Upper lobe of left lung (tissue), 6 donors: ENCODE measurements around the gene TMEM175. TPM values are rescaled to one million over a fixed set of nuclear protein-coding genes. Genes with fewer than 3 reads are reported as not detected.

Source experiments
- ATAC-seq, 2 donors: fragments of 200-7000 bp; cut with Tn5 transposase; one replicate each; pipeline ENCODE4 v1.9.1; 2022; ENCODE audit warnings: mild to moderate bottlenecking in 2 of 2, moderate library complexity in 2 of 2; ENCODE audit not compliant: low FRiP score in 2 of 2
- DNase-seq, 2 donors: peaks; one replicate each; pipeline ENCODE4 v3.0.0-alpha.2; 2019 to 2020
- H3K27ac ChIP-seq, 4 donors: fragments of 200-600 bp; sonication (generic); one replicate each; pipeline ENCODE4 v1.5.1; 2016 to 2019
- H3K27me3 ChIP-seq, 4 donors: fragments of 200-600 bp; sonication (generic); one replicate each; pipeline ENCODE4 v1.5.1; 2017 to 2019
- H3K36me3 ChIP-seq, 4 donors: fragments of 200-600 bp; sonication (generic); one replicate each; pipeline ENCODE4 v1.5.1; 2016 to 2019
- H3K4me1 ChIP-seq, 4 donors: fragments of 200-600 bp; sonication (generic); one replicate each; pipeline ENCODE4 v1.5.1; 2018 to 2019
- H3K4me3 ChIP-seq, 4 donors: fragments of 200-600 bp; sonication (generic); one replicate each; pipeline ENCODE4 v1.5.1; 2017 to 2019; ENCODE audit warnings: mild to moderate bottlenecking in 2 of 4, moderate library complexity in 1 of 4
- H3K9me3 ChIP-seq, 4 donors: fragments of 200-600 bp; sonication (generic); one replicate each; pipeline ENCODE4 v1.5.1; 2018 to 2019
- CTCF ChIP-seq, 6 experiments: fragments of 450-650 bp in 4 of 6; fragments of 200-600 bp in 2 of 6; sonication (generic) in 2 of 6; IDR thresholded peaks; one replicate each; pipeline ENCODE4 v1.5.1; 2016 to 2019; ENCODE audit warnings: antibody characterized with exemption in 6 of 6
- EP300 ChIP-seq, 4 donors: sonication (generic); formaldehyde crosslinking; IDR thresholded peaks; one replicate each; pipeline ENCODE4 v1.5.1; 2017; ENCODE audit warnings: antibody characterized with exemption in 4 of 4, control low read depth in 2 of 4
- POLR2A ChIP-seq, 4 donors: fragments of 450-650 bp; IDR thresholded peaks; one replicate each; pipeline ENCODE4 v1.5.1; 2016 to 2017; ENCODE audit warnings: antibody characterized with exemption in 4 of 4, mild to moderate bottlenecking in 2 of 4
- POLR2AphosphoS5 ChIP-seq, 2 donors: sonication (generic); formaldehyde crosslinking; IDR thresholded peaks; one replicate each; pipeline ENCODE4 v1.5.1; 2017; ENCODE audit warnings: antibody characterized with exemption in 2 of 2
- WGBS, 2 donors: methylation state at CpG; one replicate each; pipeline ENCODE4 v1.1.5; 2017 to 2018; 5-methylcytosine and 5-hydroxymethylcytosine counted together
- total RNA-seq, 6 donors: library from RNA; depleted of rRNA in 4 of 6; stranded (reverse); fragments of >200 nt in 4 of 6; gene quantifications; one replicate each; pipeline versions ENCODE4 v1.1.0 to v1.2.1, GENCODE V29; 2016 to 2021
- donor health status: DM: no; HTN: no; CAD: no; lungs with moderate emphysema.
- donor health status: DM: no; HTN: yes; CAD: no; lungs with severe emphysema.

The TMEM175 gene
- total RNA-seq, 6 donors from 2014 or later: 24.6 to 126 (median 41.8) TPM

GRCh38 chr4:955161-955921 is 23.1 kb downstream of the TMEM175 start:
- TF ChIP-seq EP300 (IDR thresholded peaks at IDR 0.05): no peak
- no peaks in the 10 kb centered on the region for H3K9me3 ChIP-seq
- DNase-seq (peak in 1 of 2 donors; percentile 69), ATAC-seq (no peak)
- H3K4me3 ChIP-seq: no peak overlapping the region
- H3K27ac ChIP-seq: no peak overlapping the region
- no peaks in the 10 kb centered on the region for H3K27me3 ChIP-seq
- WGBS, 2 donors: 95 to 97% methylated on average over 27 to 32 of the region's 33 CpGs
- peaks cover 0 to 74% (median 40%) of the 10 kb centered on the region in 4 donors for H3K36me3 ChIP-seq
- H3K4me1 ChIP-seq: no peaks in the 10 kb centered on the region

- no peak overlapping the region for H3K27ac ChIP-seq
- DNase-seq (peak in 1 of 2 donors; percentile 36), ATAC-seq (no peak)
- H3K36me3 ChIP-seq: peaks cover 0 to 80% (median 43%) of the 10 kb centered on the region in 4 donors
- WGBS, 2 donors: 80 to 84% methylated on average over 11 of the region's 12 CpGs
- H3K4me3 ChIP-seq: no peak overlapping the region
- no peaks in the 10 kb centered on the region for H3K27me3 ChIP-seq
- no peaks in the 10 kb centered on the region for H3K4me1 ChIP-seq
- no peaks in the 10 kb centered on the region for H3K9me3 ChIP-seq
- TF ChIP-seq POLR2A (IDR thresholded peaks at IDR 0.05): no peak
- no peak for TF ChIP-seq CTCF (IDR thresholded peaks at IDR 0.05)
- no peak for TF ChIP-seq POLR2AphosphoS5 (IDR thresholded peaks at IDR 0.05)
- no peak for TF ChIP-seq EP300 (IDR thresholded peaks at IDR 0.05)
Observed at GRCh38 chr4:955931-956381, 23.7 kb downstream of the TMEM175 start.

- H3K4me3 ChIP-seq: no peak overlapping the region
- peak in 1 of 2 donors; percentile 45 for DNase-seq
- no peak for ATAC-seq
- H3K27ac ChIP-seq: no peak overlapping the region
- no peak for TF ChIP-seq POLR2AphosphoS5 (IDR thresholded peaks at IDR 0.05)
- no peak for TF ChIP-seq CTCF (IDR thresholded peaks at IDR 0.05)
- TF ChIP-seq EP300 (IDR thresholded peaks at IDR 0.05): no peak
- no peaks in the 10 kb centered on the region for H3K9me3 ChIP-seq
- peaks cover 0 to 81% (median 44%) of the 10 kb centered on the region in 4 donors for H3K36me3 ChIP-seq
- no peaks in the 10 kb centered on the region for H3K27me3 ChIP-seq
- no peaks in the 10 kb centered on the region for H3K4me1 ChIP-seq
- WGBS, 2 donors: 81 to 87% methylated on average over 10 to 14 of the region's 14 CpGs
Observed at GRCh38 chr4:956531-957230, 24.4 kb downstream of the TMEM175 start.

GRCh38 chr4:957231-957580 is 24.9 kb downstream of the TMEM175 start:
- TF ChIP-seq POLR2A (IDR thresholded peaks at IDR 0.05): no peak
- TF ChIP-seq POLR2AphosphoS5 (IDR thresholded peaks at IDR 0.05): no peak
- TF ChIP-seq CTCF (IDR thresholded peaks at IDR 0.05): no peak
- TF ChIP-seq EP300 (IDR thresholded peaks at IDR 0.05): no peak

GRCh38 chr4:957581-958313 is 25.5 kb downstream of the TMEM175 start:
- ATAC-seq (no peak), DNase-seq (peak in 1 of 2 donors; percentile 85)
- Histone ChIP-seq H3K36me3 (peaks cover 0 to 88% (median 52%) of the 10 kb centered on the region in 4 donors), H3K4me3 (no peak overlapping the region), H3K9me3 (no peaks in the 10 kb centered on the region), H3K4me1 (no peaks in the 10 kb centered on the region), H3K27ac (no peak overlapping the region), H3K27me3 (no peaks in the 10 kb centered on the region)
- WGBS, 2 donors: 95 to 100% methylated on average over 28 to 45 of the region's 45 CpGs
- TF ChIP-seq POLR2AphosphoS5 (IDR thresholded peaks at IDR 0.05) (no peak), EP300 (IDR thresholded peaks at IDR 0.05) (no peak), CTCF (IDR thresholded peaks at IDR 0.05) (no peak), POLR2A (IDR thresholded peaks at IDR 0.05) (no peak)

More at GRCh38 chr4:957231-957580, 24.9 kb downstream of the TMEM175 start:
- no peak for ATAC-seq
- no peaks in the 10 kb centered on the region for H3K27me3 ChIP-seq
- H3K4me1 ChIP-seq: no peaks in the 10 kb centered on the region
- H3K27ac ChIP-seq: no peak overlapping the region
- H3K4me3 ChIP-seq: no peak overlapping the region
- WGBS, 2 donors: 84 to 100% methylated on average over 1 to 8 of the region's 8 CpGs
- DNase-seq: peak in 1 of 2 donors; percentile 45
- H3K9me3 ChIP-seq: no peaks in the 10 kb centered on the region
- H3K36me3 ChIP-seq: peaks cover 0 to 83% (median 47%) of the 10 kb centered on the region in 4 donors
